HepG2 (cell line): Measurements from ENCODE around the gene PAK2. TPM values are rescaled to one million over a fixed set of nuclear protein-coding genes. Genes with fewer than 3 reads are reported as not detected.

Experiments
- CBFB ChIP-seq: sonication (generic); formaldehyde crosslinking; IDR thresholded peaks from 2 replicates; pipeline ENCODE4 v1.4.0; 2020; ENCODE audit warnings: missing genetic modification reagents
- HNRNPLL ChIP-seq: fragments of 200-400 bp; formaldehyde crosslinking; IDR thresholded peaks from 2 replicates; pipeline ENCODE4 v1.6.1; 2017; ENCODE audit warnings: mild to moderate bottlenecking, low read depth, low read length; ENCODE audit not compliant: poor library complexity, severe bottlenecking
- RFX3 ChIP-seq: IDR thresholded peaks from 2 replicates; pipeline ENCODE4 v1.6.1; 2016; ENCODE audit warnings: missing biosample characterization, missing genetic modification reagents
- SALL1 ChIP-seq: sonication (generic); formaldehyde crosslinking; IDR thresholded peaks from 2 replicates; pipeline ENCODE4 v1.8.0; 2022; ENCODE audit warnings: mild to moderate bottlenecking, missing genetic modification reagents
- SALL2 ChIP-seq: sonication (generic); formaldehyde crosslinking; IDR thresholded peaks from 2 replicates; pipeline ENCODE4 v1.8.1; 2023; ENCODE audit warnings: mild to moderate bottlenecking, missing genetic modification reagents, inconsistent platforms
- ZNF562 ChIP-seq: sonication (generic); formaldehyde crosslinking; IDR thresholded peaks from 2 replicates; pipeline ENCODE4 v1.8.0; 2022; ENCODE audit warnings: missing genetic modification reagents, borderline replicate concordance
- ZNF792 ChIP-seq: IDR thresholded peaks from 2 replicates; pipeline ENCODE4 v1.6.1; 2016
- polyA plus RNA-seq, 8 experiments: library from polyadenylated mRNA; depleted of rRNA in 3 of 8; stranded (reverse) in 7 of 8; unstranded in 1 of 8; fragments of >200 nt; fragmentation: Illumina TruSeq in 4 of 8; extraction: Trizol in 4 of 8; gene quantifications; 2 replicates each; pipeline versions ENCODE4 v1.2.1 to v1.2.3, GENCODE V29; 2011 to 2016; ENCODE audit warnings: low read depth in 4 of 8, missing spikeins in 1 of 8, mixed read lengths in 1 of 8; ENCODE audit not compliant: insufficient read depth in 1 of 8
- total RNA-seq, 5 experiments: library from RNA; depleted of rRNA; stranded (reverse); fragments of >200 nt; fragmentation: Illumina TruSeq; extraction: Trizol; gene quantifications; 2 replicates each; pipeline ENCODE4 v1.2.3, GENCODE V29; 2016; ENCODE audit warnings: low read depth in 1 of 5
- TF ChIP-seq, protein P1 (sequence below): IDR thresholded peaks from 2 replicates; pipeline ENCODE4 v1.6.1; 2016; ENCODE audit warnings: low read depth, missing genetic modification reagents, missing compliant biosample characterization
- TF ChIP-seq, protein P2 (sequence below): sonication (generic); formaldehyde crosslinking; IDR thresholded peaks from 2 replicates; pipeline ENCODE4 v1.5.0; 2020; ENCODE audit warnings: mild to moderate bottlenecking, low read depth, missing genetic modification reagents, borderline replicate concordance
- TF ChIP-seq, protein P3 (sequence below): sonication (generic); formaldehyde crosslinking; IDR thresholded peaks from 2 replicates; pipeline ENCODE4 v1.9.0; 2021; ENCODE audit warnings: mild to moderate bottlenecking, missing genetic modification reagents
- TF ChIP-seq, protein P4 (sequence below): sonication (generic); formaldehyde crosslinking; IDR thresholded peaks from 2 replicates; pipeline ENCODE4 v1.4.0; 2020; ENCODE audit warnings: missing genetic modification reagents, borderline replicate concordance
- TF ChIP-seq, protein P5 (sequence below): sonication (generic); formaldehyde crosslinking; IDR thresholded peaks from 2 replicates; pipeline ENCODE4 v1.5.1; 2020; ENCODE audit warnings: mild to moderate bottlenecking, moderate library complexity, missing genetic modification reagents

Gene PAK2
- total and polyA plus RNA-seq, 2 of the 13 experiments (the other 11 are each of a cell fraction or from before 2014, with no cell fraction given) = 23.0 to 24.7 TPM

DNA sequence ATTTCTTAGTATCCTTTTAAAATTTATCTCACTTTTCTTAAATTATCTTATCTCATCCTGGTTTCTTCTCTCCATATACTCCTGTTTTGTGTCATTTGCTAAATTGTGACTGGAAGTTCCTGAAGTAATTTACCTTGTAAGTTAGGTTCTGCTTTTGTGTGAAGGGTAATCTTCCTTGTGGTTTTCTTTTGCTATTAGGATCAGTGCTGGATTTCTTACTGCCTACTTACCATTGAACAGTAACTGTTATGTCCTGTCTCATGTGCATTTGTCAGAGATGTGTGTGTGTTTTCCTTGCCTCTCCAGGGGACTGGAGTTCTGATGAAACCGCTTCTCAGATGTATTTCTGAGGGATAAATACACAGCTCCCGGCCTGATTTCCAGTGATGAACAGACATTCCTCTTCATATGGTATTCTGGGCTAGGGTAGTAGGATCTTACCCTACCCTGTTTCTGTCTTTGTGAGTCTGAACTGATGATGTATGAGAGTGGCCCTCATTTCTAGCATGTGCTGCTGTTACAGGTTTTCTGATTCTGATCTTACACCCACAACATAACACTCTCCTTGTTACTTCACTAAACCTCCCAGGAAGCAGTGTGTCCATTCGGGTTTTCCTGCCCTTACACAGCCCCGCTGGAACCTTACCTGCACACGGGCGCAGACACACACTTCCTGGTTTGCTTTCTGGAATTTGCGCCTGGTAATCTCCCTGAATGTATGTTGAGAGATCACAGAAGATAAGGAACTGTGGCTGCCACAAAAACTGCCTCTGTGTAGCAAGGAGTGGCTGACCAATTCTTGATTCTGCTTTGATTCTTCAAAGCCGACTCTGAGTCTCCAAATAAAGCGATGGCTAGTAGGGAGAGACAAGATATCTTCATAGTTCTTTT, 14.7 kb downstream of the PAK2 start (continued):
- TF ChIP-seq, protein P1, sequence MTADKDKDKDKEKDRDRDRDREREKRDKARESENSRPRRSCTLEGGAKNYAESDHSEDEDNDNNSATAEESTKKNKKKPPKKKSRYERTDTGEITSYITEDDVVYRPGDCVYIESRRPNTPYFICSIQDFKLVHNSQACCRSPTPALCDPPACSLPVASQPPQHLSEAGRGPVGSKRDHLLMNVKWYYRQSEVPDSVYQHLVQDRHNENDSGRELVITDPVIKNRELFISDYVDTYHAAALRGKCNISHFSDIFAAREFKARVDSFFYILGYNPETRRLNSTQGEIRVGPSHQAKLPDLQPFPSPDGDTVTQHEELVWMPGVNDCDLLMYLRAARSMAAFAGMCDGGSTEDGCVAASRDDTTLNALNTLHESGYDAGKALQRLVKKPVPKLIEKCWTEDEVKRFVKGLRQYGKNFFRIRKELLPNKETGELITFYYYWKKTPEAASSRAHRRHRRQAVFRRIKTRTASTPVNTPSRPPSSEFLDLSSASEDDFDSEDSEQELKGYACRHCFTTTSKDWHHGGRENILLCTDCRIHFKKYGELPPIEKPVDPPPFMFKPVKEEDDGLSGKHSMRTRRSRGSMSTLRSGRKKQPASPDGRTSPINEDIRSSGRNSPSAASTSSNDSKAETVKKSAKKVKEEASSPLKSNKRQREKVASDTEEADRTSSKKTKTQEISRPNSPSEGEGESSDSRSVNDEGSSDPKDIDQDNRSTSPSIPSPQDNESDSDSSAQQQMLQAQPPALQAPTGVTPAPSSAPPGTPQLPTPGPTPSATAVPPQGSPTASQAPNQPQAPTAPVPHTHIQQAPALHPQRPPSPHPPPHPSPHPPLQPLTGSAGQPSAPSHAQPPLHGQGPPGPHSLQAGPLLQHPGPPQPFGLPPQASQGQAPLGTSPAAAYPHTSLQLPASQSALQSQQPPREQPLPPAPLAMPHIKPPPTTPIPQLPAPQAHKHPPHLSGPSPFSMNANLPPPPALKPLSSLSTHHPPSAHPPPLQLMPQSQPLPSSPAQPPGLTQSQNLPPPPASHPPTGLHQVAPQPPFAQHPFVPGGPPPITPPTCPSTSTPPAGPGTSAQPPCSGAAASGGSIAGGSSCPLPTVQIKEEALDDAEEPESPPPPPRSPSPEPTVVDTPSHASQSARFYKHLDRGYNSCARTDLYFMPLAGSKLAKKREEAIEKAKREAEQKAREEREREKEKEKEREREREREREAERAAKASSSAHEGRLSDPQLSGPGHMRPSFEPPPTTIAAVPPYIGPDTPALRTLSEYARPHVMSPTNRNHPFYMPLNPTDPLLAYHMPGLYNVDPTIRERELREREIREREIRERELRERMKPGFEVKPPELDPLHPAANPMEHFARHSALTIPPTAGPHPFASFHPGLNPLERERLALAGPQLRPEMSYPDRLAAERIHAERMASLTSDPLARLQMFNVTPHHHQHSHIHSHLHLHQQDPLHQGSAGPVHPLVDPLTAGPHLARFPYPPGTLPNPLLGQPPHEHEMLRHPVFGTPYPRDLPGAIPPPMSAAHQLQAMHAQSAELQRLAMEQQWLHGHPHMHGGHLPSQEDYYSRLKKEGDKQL (CRISPR knock-in tag) = no peak
- TF ChIP-seq, protein P2, sequence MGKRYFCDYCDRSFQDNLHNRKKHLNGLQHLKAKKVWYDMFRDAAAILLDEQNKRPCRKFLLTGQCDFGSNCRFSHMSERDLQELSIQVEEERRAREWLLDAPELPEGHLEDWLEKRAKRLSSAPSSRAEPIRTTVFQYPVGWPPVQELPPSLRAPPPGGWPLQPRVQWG (CRISPR knock-in tag) = no peak
- TF ChIP-seq SALL1 (CRISPR knock-in tag) = peak; percentile 76
- TF ChIP-seq RFX3 (CRISPR knock-in tag) = no peak
- TF ChIP-seq, protein P3, sequence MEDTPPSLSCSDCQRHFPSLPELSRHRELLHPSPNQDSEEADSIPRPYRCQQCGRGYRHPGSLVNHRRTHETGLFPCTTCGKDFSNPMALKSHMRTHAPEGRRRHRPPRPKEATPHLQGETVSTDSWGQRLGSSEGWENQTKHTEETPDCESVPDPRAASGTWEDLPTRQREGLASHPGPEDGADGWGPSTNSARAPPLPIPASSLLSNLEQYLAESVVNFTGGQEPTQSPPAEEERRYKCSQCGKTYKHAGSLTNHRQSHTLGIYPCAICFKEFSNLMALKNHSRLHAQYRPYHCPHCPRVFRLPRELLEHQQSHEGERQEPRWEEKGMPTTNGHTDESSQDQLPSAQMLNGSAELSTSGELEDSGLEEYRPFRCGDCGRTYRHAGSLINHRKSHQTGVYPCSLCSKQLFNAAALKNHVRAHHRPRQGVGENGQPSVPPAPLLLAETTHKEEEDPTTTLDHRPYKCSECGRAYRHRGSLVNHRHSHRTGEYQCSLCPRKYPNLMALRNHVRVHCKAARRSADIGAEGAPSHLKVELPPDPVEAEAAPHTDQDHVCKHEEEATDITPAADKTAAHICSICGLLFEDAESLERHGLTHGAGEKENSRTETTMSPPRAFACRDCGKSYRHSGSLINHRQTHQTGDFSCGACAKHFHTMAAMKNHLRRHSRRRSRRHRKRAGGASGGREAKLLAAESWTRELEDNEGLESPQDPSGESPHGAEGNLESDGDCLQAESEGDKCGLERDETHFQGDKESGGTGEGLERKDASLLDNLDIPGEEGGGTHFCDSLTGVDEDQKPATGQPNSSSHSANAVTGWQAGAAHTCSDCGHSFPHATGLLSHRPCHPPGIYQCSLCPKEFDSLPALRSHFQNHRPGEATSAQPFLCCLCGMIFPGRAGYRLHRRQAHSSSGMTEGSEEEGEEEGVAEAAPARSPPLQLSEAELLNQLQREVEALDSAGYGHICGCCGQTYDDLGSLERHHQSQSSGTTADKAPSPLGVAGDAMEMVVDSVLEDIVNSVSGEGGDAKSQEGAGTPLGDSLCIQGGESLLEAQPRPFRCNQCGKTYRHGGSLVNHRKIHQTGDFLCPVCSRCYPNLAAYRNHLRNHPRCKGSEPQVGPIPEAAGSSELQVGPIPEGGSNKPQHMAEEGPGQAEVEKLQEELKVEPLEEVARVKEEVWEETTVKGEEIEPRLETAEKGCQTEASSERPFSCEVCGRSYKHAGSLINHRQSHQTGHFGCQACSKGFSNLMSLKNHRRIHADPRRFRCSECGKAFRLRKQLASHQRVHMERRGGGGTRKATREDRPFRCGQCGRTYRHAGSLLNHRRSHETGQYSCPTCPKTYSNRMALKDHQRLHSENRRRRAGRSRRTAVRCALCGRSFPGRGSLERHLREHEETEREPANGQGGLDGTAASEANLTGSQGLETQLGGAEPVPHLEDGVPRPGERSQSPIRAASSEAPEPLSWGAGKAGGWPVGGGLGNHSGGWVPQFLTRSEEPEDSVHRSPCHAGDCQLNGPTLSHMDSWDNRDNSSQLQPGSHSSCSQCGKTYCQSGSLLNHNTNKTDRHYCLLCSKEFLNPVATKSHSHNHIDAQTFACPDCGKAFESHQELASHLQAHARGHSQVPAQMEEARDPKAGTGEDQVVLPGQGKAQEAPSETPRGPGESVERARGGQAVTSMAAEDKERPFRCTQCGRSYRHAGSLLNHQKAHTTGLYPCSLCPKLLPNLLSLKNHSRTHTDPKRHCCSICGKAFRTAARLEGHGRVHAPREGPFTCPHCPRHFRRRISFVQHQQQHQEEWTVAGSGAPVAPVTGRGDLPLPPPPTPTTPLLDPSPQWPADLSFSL (CRISPR knock-in tag) = peak; percentile 68; the same call in 1 of the 2 replicates
- no peak for TF ChIP-seq SALL2 (CRISPR knock-in tag)
- peak; percentile 56; the same call in 1 of the 2 replicates for TF ChIP-seq ZNF792 (CRISPR knock-in tag)
- TF ChIP-seq ZNF562 = no peak
- TF ChIP-seq, protein P4, sequence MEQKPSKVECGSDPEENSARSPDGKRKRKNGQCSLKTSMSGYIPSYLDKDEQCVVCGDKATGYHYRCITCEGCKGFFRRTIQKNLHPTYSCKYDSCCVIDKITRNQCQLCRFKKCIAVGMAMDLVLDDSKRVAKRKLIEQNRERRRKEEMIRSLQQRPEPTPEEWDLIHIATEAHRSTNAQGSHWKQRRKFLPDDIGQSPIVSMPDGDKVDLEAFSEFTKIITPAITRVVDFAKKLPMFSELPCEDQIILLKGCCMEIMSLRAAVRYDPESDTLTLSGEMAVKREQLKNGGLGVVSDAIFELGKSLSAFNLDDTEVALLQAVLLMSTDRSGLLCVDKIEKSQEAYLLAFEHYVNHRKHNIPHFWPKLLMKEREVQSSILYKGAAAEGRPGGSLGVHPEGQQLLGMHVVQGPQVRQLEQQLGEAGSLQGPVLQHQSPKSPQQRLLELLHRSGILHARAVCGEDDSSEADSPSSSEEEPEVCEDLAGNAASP (CRISPR knock-in tag) = peak; percentile 16; the same call in 1 of the 2 replicates
- peak; percentile 19 for TF ChIP-seq HNRNPLL
- TF ChIP-seq, protein P5, sequence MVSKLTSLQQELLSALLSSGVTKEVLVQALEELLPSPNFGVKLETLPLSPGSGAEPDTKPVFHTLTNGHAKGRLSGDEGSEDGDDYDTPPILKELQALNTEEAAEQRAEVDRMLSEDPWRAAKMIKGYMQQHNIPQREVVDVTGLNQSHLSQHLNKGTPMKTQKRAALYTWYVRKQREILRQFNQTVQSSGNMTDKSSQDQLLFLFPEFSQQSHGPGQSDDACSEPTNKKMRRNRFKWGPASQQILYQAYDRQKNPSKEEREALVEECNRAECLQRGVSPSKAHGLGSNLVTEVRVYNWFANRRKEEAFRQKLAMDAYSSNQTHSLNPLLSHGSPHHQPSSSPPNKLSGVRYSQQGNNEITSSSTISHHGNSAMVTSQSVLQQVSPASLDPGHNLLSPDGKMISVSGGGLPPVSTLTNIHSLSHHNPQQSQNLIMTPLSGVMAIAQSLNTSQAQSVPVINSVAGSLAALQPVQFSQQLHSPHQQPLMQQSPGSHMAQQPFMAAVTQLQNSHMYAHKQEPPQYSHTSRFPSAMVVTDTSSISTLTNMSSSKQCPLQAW (CRISPR knock-in tag) = 0 out of 2 replicates have a peak, but pooled peaks have one; percentile 24
- no peak for TF ChIP-seq CBFB (CRISPR knock-in tag)
